A549 (cell line): ENCODE results near the gene CFL1. TPM values are rescaled to one million over a fixed set of nuclear protein-coding genes. Genes with fewer than 3 reads are reported as not detected.

ENCODE experiments used
- ATAC-seq, 2 experiments: fragments of 200-7000 bp in 1 of 2; fragments of >200 bp in 1 of 2; cut with Nextera tagmentation in 1 of 2; cut with Tn5 transposase in 1 of 2; 3 replicates each; pipeline versions ENCODE4 v1.8.0 to v1.9.1; 2018 to 2020; ENCODE audit warnings: mild to moderate bottlenecking in 1 of 2, moderate library complexity in 1 of 2
- CTCF ChIA-PET: fragments of 300-600 bp; sonication (Branson Sonifier 250); formaldehyde crosslinking; extraction: SDS; loops from one replicate; lab custom pipeline; 2021; ENCODE audit warnings: antibody characterized with exemption, inconsistent platforms; lab: Yijun Ruan, JAX
- POLR2A ChIA-PET: fragments of 350-600 bp; formaldehyde crosslinking; extraction: SDS; loops from one replicate; lab custom pipeline; 2021; ENCODE audit warnings: antibody characterized with exemption, inconsistent platforms; lab: Yijun Ruan, JAX
- DNase-seq, 2 experiments: peaks; one replicate each; pipeline versions ENCODE4 v3.0.0 to v3.0.0-alpha.2; 2011 to 2016; ENCODE audit warnings: low read depth in 1 of 2, low spot score in 1 of 2
- FAIRE-seq: peaks from 2 replicates; lab custom pipeline; 2011; peaks lifted over from hg19 to GRCh38; lab: Jason Lieb, UNC
- H3K27ac ChIP-seq, 2 experiments: fragments of >200 bp; sonication (Bioruptor Twin); formaldehyde crosslinking; 3 replicates each; pipeline ENCODE4 v1.5.1; 2016 to 2017
- H3K4me1 ChIP-seq: fragments of >200 bp; sonication (Bioruptor Twin); formaldehyde crosslinking; 3 replicates; pipeline ENCODE4 v1.6.1; 2016
- H3K4me2 ChIP-seq: fragments of >200 bp; sonication (Bioruptor Twin); formaldehyde crosslinking; 3 replicates; pipeline ENCODE4 v1.6.1; 2016
- H3K4me3 ChIP-seq: fragments of >200 bp; sonication (Bioruptor Twin); formaldehyde crosslinking; 3 replicates; pipeline ENCODE4 v1.5.1; 2016
- H3K9me3 ChIP-seq: fragments of >200 bp; sonication (Bioruptor Twin); formaldehyde crosslinking; 3 replicates; pipeline ENCODE4 v1.6.1; 2016
- BHLHE40 ChIP-seq: IDR thresholded peaks from 2 replicates; pipeline ENCODE4 v1.6.1; 2012; ENCODE audit warnings: low read depth, low read length, inconsistent platforms
- CHD4 ChIP-seq: fragments of 200-600 bp; sonication (generic); IDR thresholded peaks from 2 replicates; pipeline ENCODE4 v1.6.1; 2016; ENCODE audit warnings: antibody characterized with exemption, mild to moderate bottlenecking, borderline replicate concordance
- CTCF ChIP-seq: fragments of >200 bp; sonication (Bioruptor Twin); formaldehyde crosslinking; IDR thresholded peaks from 3 replicates; pipeline ENCODE4 v1.5.1; 2016
- E2F6 ChIP-seq: IDR thresholded peaks from 2 replicates; pipeline ENCODE4 v1.6.1; 2012; ENCODE audit warnings: low read depth, borderline replicate concordance
- ESRRA ChIP-seq: fragments of 150-350 bp; IDR thresholded peaks from 2 replicates; pipeline ENCODE4 v1.6.1; 2014; ENCODE audit warnings: mild to moderate bottlenecking, low read length, borderline replicate concordance
- FOSB ChIP-seq: fragments of 250-450 bp; sonication (Bioruptor Pico); IDR thresholded peaks from 2 replicates; pipeline ENCODE4 v1.5.0; 2020; ENCODE audit warnings: mild to moderate bottlenecking, moderate library complexity
- HOXB5 ChIP-seq: fragments of 250-450 bp; sonication (Bioruptor Pico); IDR thresholded peaks from 2 replicates; pipeline ENCODE4 v1.5.0; 2020; ENCODE audit warnings: mild to moderate bottlenecking, moderate library complexity
- JUN ChIP-seq, 2 experiments: fragments of >200 bp; sonication (Bioruptor Twin); formaldehyde crosslinking; IDR thresholded peaks; 2 replicates in 1 of 2; 3 replicates in 1 of 2; pipeline ENCODE4 v1.6.1; 2016 to 2017
- KDM1A ChIP-seq: fragments of 200-600 bp; sonication (generic); IDR thresholded peaks from 2 replicates; pipeline ENCODE4 v1.6.1; 2016; ENCODE audit warnings: low read depth, mild to moderate bottlenecking
- MYC ChIP-seq: IDR thresholded peaks from 2 replicates; pipeline ENCODE4 v1.6.1; 2012; ENCODE audit warnings: mild to moderate bottlenecking, inconsistent platforms, low read length, improper control_type of control experiment, borderline replicate concordance
- POLR2A ChIP-seq: IDR thresholded peaks from 2 replicates; pipeline ENCODE4 v1.6.1; 2012; ENCODE audit warnings: mild to moderate bottlenecking, low read length
- POLR2AphosphoS2 ChIP-seq: conservative IDR thresholded peaks from 2 replicates; pipeline ENCODE4 v1.6.1; 2012; ENCODE audit warnings: low read length, improper control_type of control experiment, inconsistent platforms
- RAD21 ChIP-seq, 2 experiments: fragments of >200 bp in 1 of 2; sonication (Bioruptor Twin) in 1 of 2; formaldehyde crosslinking in 1 of 2; IDR thresholded peaks in 1 of 2; conservative IDR thresholded peaks in 1 of 2; 2 replicates in 1 of 2; 3 replicates in 1 of 2; pipeline ENCODE4 v1.6.1; 2012 to 2018; ENCODE audit warnings: inconsistent platforms in 1 of 2
- SMC3 ChIP-seq: fragments of >200 bp; sonication (Bioruptor Twin); formaldehyde crosslinking; IDR thresholded peaks from 3 replicates; pipeline ENCODE4 v1.6.1; 2018; ENCODE audit warnings: inconsistent platforms
- USF2 ChIP-seq: fragments of 450-650 bp; IDR thresholded peaks from 2 replicates; pipeline ENCODE4 v1.6.1; 2014; ENCODE audit warnings: antibody characterized with exemption
- ZC3H11A ChIP-seq: fragments of 450-650 bp; IDR thresholded peaks from 2 replicates; pipeline ENCODE4 v1.6.1; 2014; ENCODE audit warnings: antibody characterized with exemption, mild to moderate bottlenecking
- WGBS: methylation state at CpG from one replicate; pipeline ENCODE4 v1.1.6; 2017; ENCODE audit errors: missing lambda C conversion rate; 5-methylcytosine and 5-hydroxymethylcytosine counted together
- polyA plus RNA-seq, 4 experiments: library from polyadenylated mRNA; depleted of rRNA in 3 of 4; stranded (reverse); fragments of >200 nt; fragmentation: RNase III in 1 of 4; extraction: RNeasy Plus Mini Kit Qiagen cat#74134 plus additional on column Dnase treatment in 1 of 4; gene quantifications; 2 replicates in 3 of 4; 3 replicates in 1 of 4; pipeline ENCODE4 v1.2.3, GENCODE V29; 2011 to 2017
- TF ChIP-seq, protein P1 (sequence below): fragments of 250-450 bp; sonication (Bioruptor Pico); IDR thresholded peaks from 2 replicates; pipeline ENCODE4 v1.5.0; 2021; ENCODE audit warnings: mild to moderate bottlenecking, moderate library complexity, borderline replicate concordance
- TF ChIP-seq, protein P2 (sequence below): fragments of 150-350 bp; IDR thresholded peaks from 2 replicates; pipeline ENCODE4 v1.6.1; 2014; ENCODE audit warnings: low read depth, mild to moderate bottlenecking, low read length
- TF ChIP-seq, protein P3 (sequence below): fragments of >200 bp; sonication (Bioruptor Twin); formaldehyde crosslinking; IDR thresholded peaks from 2 replicates; pipeline ENCODE4 v1.6.1; 2016

CFL1 gene
- polyA plus RNA-seq, 2 of the 4 experiments (the other 2 are of a cell fraction), result 1,591 to 1,780 TPM

- TF ChIP-seq RAD21 (conservative IDR thresholded peaks at IDR 0.05 in 1 of 2, IDR thresholded peaks at IDR 0.05 in 1 of 2) (peak in 1 of 2 experiments; percentile 25; a peak in 2 of 5 replicates), JUN (IDR thresholded peaks at IDR 0.05) (no peak), POLR2A (0 out of 2 replicates have a peak, but pooled peaks have one; percentile 4)
- TF ChIP-seq, all 56 proteins: peak for 2
- ATAC-seq (peak; percentile 54 to 68; a peak in 3 of 6 replicates), DNase-seq (peak in 1 of 2 experiments; percentile 32), FAIRE-seq (no peak)
- H3K4me1 ChIP-seq, result no peaks in the 10 kb centered on the region
- H3K9me3 ChIP-seq, result no peaks in the 10 kb centered on the region
- no peak overlapping the region for H3K4me3 ChIP-seq
- ChIA-PET POLR2A (interaction anchor here (0.7 kb wide), 1 partner anchor 89 kb away, joined by 3 read pairs; no protein-coding TSS in a partner anchor), CTCF (interaction anchor here (0.6 to 9.9 kb wide), 10 partner anchors 8 to 185 kb away, joined by 3 to 132 read pairs (median 5); partner anchors contain the start of genes AP5B1 and KAT5)
- no peak overlapping the region for H3K27ac ChIP-seq
- no peak overlapping the region for H3K4me2 ChIP-seq
- WGBS, result 71% methylated on average over 23 of the region's 23 CpGs
These were observed 47.7 kb downstream of the CFL1 start for GRCh38 chr11:65810046-65810868.

DNA sequence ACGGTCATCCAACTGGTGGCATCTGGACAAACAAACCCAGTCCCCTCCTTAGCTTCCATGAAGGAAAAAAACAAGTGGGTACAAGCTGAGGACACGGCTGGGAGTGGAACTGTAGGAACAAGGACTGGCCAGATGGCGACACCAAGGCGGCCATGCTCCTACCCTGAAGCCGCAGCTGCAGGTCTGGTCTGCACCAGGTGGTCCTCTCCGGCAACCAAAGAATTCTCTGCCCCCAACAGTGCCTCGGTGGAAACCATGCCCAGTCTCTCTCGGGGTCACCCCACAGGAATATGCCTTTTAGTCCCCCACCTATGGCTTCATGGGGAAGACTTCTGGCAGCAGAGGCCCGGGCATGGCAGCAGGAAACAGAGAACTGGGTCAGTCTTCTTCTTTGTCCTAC is 48.5 kb downstream of the CFL1 start:
- no peak for DNase-seq
- TF ChIP-seq, protein P1, sequence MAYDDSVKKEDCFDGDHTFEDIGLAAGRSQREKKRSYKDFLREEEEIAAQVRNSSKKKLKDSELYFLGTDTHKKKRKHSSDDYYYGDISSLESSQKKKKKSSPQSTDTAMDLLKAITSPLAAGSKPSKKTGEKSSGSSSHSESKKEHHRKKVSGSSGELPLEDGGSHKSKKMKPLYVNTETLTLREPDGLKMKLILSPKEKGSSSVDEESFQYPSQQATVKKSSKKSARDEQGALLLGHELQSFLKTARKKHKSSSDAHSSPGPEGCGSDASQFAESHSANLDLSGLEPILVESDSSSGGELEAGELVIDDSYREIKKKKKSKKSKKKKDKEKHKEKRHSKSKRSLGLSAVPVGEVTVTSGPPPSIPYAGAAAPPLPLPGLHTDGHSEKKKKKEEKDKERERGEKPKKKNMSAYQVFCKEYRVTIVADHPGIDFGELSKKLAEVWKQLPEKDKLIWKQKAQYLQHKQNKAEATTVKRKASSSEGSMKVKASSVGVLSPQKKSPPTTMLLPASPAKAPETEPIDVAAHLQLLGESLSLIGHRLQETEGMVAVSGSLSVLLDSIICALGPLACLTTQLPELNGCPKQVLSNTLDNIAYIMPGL (CRISPR knock-in tag), result no peak
- TF ChIP-seq CTCF (no peak), FOSB (CRISPR knock-in tag) (no peak), MYC (no peak), E2F6 (no peak), SMC3 (no peak), CHD4 (no peak), ZC3H11A (no peak), KDM1A (no peak), BHLHE40 (no peak), POLR2AphosphoS2 (no peak), HOXB5 (no peak), ESRRA (no peak), USF2 (no peak)
- TF ChIP-seq, protein P2, sequence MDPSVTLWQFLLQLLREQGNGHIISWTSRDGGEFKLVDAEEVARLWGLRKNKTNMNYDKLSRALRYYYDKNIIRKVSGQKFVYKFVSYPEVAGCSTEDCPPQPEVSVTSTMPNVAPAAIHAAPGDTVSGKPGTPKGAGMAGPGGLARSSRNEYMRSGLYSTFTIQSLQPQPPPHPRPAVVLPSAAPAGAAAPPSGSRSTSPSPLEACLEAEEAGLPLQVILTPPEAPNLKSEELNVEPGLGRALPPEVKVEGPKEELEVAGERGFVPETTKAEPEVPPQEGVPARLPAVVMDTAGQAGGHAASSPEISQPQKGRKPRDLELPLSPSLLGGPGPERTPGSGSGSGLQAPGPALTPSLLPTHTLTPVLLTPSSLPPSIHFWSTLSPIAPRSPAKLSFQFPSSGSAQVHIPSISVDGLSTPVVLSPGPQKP, result no peak
- TF ChIP-seq, protein P3, sequence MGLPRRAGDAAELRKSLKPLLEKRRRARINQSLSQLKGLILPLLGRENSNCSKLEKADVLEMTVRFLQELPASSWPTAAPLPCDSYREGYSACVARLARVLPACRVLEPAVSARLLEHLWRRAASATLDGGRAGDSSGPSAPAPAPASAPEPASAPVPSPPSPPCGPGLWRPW, result no peak
- ChIA-PET POLR2A (interaction anchor here (0.7 kb wide), 1 partner anchor 89 kb away, joined by 3 read pairs; no protein-coding TSS in a partner anchor), CTCF (interaction anchor here (0.8 to 4.2 kb wide), 7 partner anchors 9 to 184 kb away, joined by 3 to 29 read pairs (median 6); partner anchors contain the start of genes AP5B1 and KAT5)
- ATAC-seq, result peak in 1 of 2 experiments; percentile 28; a peak in 2 of 6 replicates
- Histone ChIP-seq H3K27ac (no peak overlapping the region), H3K4me3 (no peak overlapping the region), H3K4me2 (no peak overlapping the region), H3K9me3 (no peaks in the 10 kb centered on the region), H3K4me1 (no peaks in the 10 kb centered on the region)
- 57% methylated on average over 9 of the region's 9 CpGs for WGBS
- FAIRE-seq, result no peak
